Measurements from ENCODE around the gene GMNC.

Gene GMNC

GRCh38 chr3:190849607-190850006 is 12.9 kb downstream of the GMNC start:
- Histone ChIP-seq H3K4me1 (ENCODE audit: insufficient read depth, poor library complexity, severe bottlenecking) (peaks cover 5% of the 10 kb centered on the region), H3K27me3 (ENCODE audit: insufficient read depth, poor library complexity, severe bottlenecking) (no peaks in the 10 kb centered on the region)
- TF ChIP-seq, protein P1, sequence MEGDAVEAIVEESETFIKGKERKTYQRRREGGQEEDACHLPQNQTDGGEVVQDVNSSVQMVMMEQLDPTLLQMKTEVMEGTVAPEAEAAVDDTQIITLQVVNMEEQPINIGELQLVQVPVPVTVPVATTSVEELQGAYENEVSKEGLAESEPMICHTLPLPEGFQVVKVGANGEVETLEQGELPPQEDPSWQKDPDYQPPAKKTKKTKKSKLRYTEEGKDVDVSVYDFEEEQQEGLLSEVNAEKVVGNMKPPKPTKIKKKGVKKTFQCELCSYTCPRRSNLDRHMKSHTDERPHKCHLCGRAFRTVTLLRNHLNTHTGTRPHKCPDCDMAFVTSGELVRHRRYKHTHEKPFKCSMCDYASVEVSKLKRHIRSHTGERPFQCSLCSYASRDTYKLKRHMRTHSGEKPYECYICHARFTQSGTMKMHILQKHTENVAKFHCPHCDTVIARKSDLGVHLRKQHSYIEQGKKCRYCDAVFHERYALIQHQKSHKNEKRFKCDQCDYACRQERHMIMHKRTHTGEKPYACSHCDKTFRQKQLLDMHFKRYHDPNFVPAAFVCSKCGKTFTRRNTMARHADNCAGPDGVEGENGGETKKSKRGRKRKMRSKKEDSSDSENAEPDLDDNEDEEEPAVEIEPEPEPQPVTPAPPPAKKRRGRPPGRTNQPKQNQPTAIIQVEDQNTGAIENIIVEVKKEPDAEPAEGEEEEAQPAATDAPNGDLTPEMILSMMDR (IDR thresholded peaks at IDR 0.05; ENCODE audit: poor library complexity, severe bottlenecking): no peak

DNA sequence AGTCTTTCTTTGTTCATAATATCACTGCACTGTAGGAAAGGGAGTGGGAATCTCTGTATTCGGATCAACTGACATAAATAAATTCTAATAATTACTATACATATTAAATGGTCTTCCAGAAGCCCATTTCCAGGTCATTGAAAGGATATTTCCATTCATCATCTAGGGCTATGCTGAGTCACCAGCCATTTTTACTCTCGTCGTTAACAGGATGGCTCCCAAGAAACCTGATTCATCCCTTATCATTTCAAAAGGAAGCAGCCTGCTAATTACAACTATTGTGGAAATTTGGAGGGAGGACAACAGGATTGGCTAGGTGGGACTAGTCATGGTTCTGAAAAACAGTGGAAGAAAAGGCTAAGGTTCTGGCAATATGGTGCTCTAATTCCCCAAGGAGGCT is 13.6 kb downstream of the GMNC start:
- no peak; the same call in 2 of the 3 replicates for ATAC-seq (ENCODE audit: low read depth)

More at GRCh38 chr3:190849607-190850006, 12.9 kb downstream of the GMNC start:
- no peak overlapping the region for H3K27ac ChIP-seq (ENCODE audit: poor library complexity, severe bottlenecking)
- DNase-seq (ENCODE audit: low spot score) (no peak), ATAC-seq (ENCODE audit: low read depth) (peak; percentile 44; the same call in 1 of the 3 replicates)
- no peaks in the 10 kb centered on the region for H3K36me3 ChIP-seq (ENCODE audit: low read depth)
- H3K4me3 ChIP-seq (ENCODE audit: severe bottlenecking): no peak overlapping the region
- no peaks in the 10 kb centered on the region for H3K9me3 ChIP-seq (ENCODE audit: severe bottlenecking)

DNA sequence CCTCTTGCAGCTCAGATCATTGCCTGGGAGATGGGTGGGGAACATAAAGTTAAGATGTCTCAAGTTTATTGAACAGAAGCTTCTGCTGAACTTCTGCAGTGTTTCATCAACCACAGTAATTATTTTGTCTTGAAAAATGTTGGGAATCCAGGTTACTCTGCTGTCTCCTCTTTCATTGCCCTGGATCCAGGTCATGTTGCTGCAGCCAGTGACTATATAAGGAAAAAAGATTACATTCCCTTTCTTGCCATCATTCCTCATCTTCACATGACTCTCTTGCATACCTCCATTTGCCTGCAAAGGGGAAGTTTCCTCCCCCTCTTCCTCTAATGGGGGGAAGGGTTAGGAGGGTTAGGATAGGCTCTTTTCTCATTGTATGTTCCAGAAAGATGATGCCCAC is 15.1 kb downstream of the GMNC start:
- Histone ChIP-seq H3K27me3 (ENCODE audit: insufficient read depth, poor library complexity, severe bottlenecking) (peaks cover 2% of the 10 kb centered on the region), H3K4me3 (ENCODE audit: severe bottlenecking) (no peak overlapping the region), H3K9me3 (ENCODE audit: severe bottlenecking) (no peaks in the 10 kb centered on the region), H3K27ac (ENCODE audit: poor library complexity, severe bottlenecking) (no peak overlapping the region), H3K36me3 (ENCODE audit: low read depth) (no peaks in the 10 kb centered on the region), H3K4me1 (ENCODE audit: insufficient read depth, poor library complexity, severe bottlenecking) (no peaks in the 10 kb centered on the region)
- TF ChIP-seq, protein P1 (IDR thresholded peaks at IDR 0.05; ENCODE audit: poor library complexity, severe bottlenecking): no peak
- DNase-seq (ENCODE audit: low spot score) (no peak), ATAC-seq (ENCODE audit: low read depth) (no peak)

More for the DNA sequence above, 13.6 kb downstream of the GMNC start:
- Histone ChIP-seq H3K9me3 (ENCODE audit: severe bottlenecking) (no peaks in the 10 kb centered on the region), H3K4me3 (ENCODE audit: severe bottlenecking) (no peak overlapping the region), H3K4me1 (ENCODE audit: insufficient read depth, poor library complexity, severe bottlenecking) (peaks cover 5% of the 10 kb centered on the region), H3K27ac (ENCODE audit: poor library complexity, severe bottlenecking) (no peak overlapping the region), H3K36me3 (ENCODE audit: low read depth) (no peaks in the 10 kb centered on the region), H3K27me3 (ENCODE audit: insufficient read depth, poor library complexity, severe bottlenecking) (peaks cover 2% of the 10 kb centered on the region)
- no peak for DNase-seq (ENCODE audit: low spot score)
- TF ChIP-seq, protein P1 (IDR thresholded peaks at IDR 0.05; ENCODE audit: poor library complexity, severe bottlenecking): no peak

GRCh38 chr3:190840146-190840545 is 22.3 kb downstream of the GMNC start:
- no peak overlapping the region for H3K4me3 ChIP-seq (ENCODE audit: severe bottlenecking)
- H3K4me1 ChIP-seq (ENCODE audit: insufficient read depth, poor library complexity, severe bottlenecking): no peaks in the 10 kb centered on the region
- H3K27me3 ChIP-seq (ENCODE audit: insufficient read depth, poor library complexity, severe bottlenecking): peaks cover 2% of the 10 kb centered on the region
- no peak for DNase-seq (ENCODE audit: low spot score)
- TF ChIP-seq, protein P1 (IDR thresholded peaks at IDR 0.05; ENCODE audit: poor library complexity, severe bottlenecking): no peak
- no peaks in the 10 kb centered on the region for H3K9me3 ChIP-seq (ENCODE audit: severe bottlenecking)
- H3K36me3 ChIP-seq (ENCODE audit: low read depth): no peaks in the 10 kb centered on the region
- no peak for ATAC-seq (ENCODE audit: low read depth)
- no peak overlapping the region for H3K27ac ChIP-seq (ENCODE audit: poor library complexity, severe bottlenecking)

GRCh38 chr3:190831225-190831624 is 31.3 kb downstream of the GMNC start:
- no peak for DNase-seq (ENCODE audit: low spot score)
- no peaks in the 10 kb centered on the region for H3K27me3 ChIP-seq (ENCODE audit: insufficient read depth, poor library complexity, severe bottlenecking)
- H3K36me3 ChIP-seq (ENCODE audit: low read depth): no peaks in the 10 kb centered on the region
- no peak for ATAC-seq (ENCODE audit: low read depth)
- no peaks in the 10 kb centered on the region for H3K4me1 ChIP-seq (ENCODE audit: insufficient read depth, poor library complexity, severe bottlenecking)
- no peak overlapping the region for H3K4me3 ChIP-seq (ENCODE audit: severe bottlenecking)
- no peaks in the 10 kb centered on the region for H3K9me3 ChIP-seq (ENCODE audit: severe bottlenecking)
- TF ChIP-seq, protein P1 (IDR thresholded peaks at IDR 0.05; ENCODE audit: poor library complexity, severe bottlenecking): no peak
- no peak overlapping the region for H3K27ac ChIP-seq (ENCODE audit: poor library complexity, severe bottlenecking)

Data from RWPE2 (cell line).